Measurements from ENCODE around the gene SHLD1. TPM values are rescaled to one million over a fixed set of nuclear protein-coding genes. Genes with fewer than 3 reads are reported as not detected.
"Not testable (repeated sequence)": the region's sequence is repeated elsewhere in the genome, so short reads cannot be mapped to it uniquely, and the experiment has no call there.

The SHLD1 gene
- total RNA-seq, 1 donor from 2014 or later, result 4.1 TPM

DNA sequence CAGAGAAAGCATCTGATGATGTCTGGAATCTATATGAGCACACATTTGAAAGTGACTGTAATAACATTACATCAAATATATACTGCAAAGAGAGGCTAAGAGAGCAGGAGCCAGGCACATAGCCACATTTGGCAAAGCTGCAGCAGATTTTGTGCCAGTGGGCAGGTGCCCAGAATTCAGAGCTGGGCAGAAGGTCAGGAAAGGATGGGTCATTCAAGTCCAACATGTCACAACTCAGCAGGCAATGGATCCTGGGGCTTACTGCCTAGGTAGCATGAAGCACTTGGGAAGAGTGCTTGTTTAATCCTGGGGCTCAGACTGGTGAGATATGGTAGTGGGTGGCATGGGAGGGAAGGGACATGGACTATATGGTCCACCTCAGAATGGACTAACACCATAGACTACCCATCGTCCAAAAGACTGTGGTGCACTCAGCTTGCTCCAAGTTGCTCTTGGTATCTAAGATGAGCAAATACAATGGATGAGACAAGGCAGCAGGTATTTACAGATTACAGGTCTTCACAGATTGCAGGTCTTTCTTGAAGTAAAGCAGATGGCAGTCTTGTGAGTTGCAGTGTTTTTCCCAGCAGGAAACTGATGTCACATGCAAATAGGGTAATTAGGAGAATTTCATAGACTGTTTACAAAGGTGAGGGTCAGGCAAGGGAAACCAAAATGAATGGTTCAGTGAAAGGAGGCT, 31.2 kb upstream of the SHLD1 start:
- no peak for DNase-seq (ENCODE audit: extremely low spot score, unreplicated experiment)
- Mint-ChIP-seq H3K27me3 (ENCODE audit: unreplicated experiment) (peaks cover 17% of the 10 kb centered on the region), H3K27ac (ENCODE audit: unreplicated experiment) (no peak overlapping the region), H3K4me3 (ENCODE audit: unreplicated experiment) (no peak overlapping the region), H3K9me3 (ENCODE audit: unreplicated experiment) (peaks cover 9% of the 10 kb centered on the region), H3K36me3 (ENCODE audit: unreplicated experiment) (no peaks in the 10 kb centered on the region), H3K4me1 (ENCODE audit: unreplicated experiment) (no peaks in the 10 kb centered on the region)
- TF ChIP-seq, protein P1, sequence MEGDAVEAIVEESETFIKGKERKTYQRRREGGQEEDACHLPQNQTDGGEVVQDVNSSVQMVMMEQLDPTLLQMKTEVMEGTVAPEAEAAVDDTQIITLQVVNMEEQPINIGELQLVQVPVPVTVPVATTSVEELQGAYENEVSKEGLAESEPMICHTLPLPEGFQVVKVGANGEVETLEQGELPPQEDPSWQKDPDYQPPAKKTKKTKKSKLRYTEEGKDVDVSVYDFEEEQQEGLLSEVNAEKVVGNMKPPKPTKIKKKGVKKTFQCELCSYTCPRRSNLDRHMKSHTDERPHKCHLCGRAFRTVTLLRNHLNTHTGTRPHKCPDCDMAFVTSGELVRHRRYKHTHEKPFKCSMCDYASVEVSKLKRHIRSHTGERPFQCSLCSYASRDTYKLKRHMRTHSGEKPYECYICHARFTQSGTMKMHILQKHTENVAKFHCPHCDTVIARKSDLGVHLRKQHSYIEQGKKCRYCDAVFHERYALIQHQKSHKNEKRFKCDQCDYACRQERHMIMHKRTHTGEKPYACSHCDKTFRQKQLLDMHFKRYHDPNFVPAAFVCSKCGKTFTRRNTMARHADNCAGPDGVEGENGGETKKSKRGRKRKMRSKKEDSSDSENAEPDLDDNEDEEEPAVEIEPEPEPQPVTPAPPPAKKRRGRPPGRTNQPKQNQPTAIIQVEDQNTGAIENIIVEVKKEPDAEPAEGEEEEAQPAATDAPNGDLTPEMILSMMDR (IDR thresholded peaks at IDR 0.05), result no peak

DNA sequence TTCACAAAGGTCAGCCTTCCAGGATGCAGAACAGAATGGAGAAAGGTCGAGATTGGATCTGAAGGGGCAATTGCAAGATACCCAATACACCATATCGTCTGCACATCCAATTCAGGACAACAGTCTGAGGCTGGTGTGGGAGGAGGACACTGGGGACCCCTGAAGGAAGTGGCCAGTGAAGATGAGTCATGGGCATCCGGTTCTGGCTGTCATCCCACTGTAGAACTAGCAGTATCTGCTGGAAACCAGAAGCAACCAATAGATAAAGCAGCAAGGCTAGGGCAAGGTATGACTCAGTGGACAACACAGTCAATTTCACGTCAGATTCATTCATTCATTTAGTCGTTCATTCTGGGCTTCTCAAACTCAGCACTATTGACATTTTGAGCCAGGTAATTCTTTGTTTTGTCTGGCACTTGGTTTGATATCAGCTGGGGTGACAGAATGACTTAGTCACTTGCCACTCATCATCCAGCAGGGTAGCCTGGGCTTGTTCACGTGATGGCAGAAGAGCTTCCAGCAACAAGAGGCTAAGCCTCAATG, 30.3 kb upstream of the SHLD1 start:
- Mint-ChIP-seq H3K27ac (ENCODE audit: unreplicated experiment) (no peak overlapping the region), H3K9me3 (ENCODE audit: unreplicated experiment) (peaks cover 9% of the 10 kb centered on the region), H3K4me3 (ENCODE audit: unreplicated experiment) (no peak overlapping the region), H3K27me3 (ENCODE audit: unreplicated experiment) (peaks cover 17% of the 10 kb centered on the region), H3K4me1 (ENCODE audit: unreplicated experiment) (peaks cover 7% of the 10 kb centered on the region), H3K36me3 (ENCODE audit: unreplicated experiment) (no peaks in the 10 kb centered on the region)
- TF ChIP-seq, protein P1 (IDR thresholded peaks at IDR 0.05), result no peak
- no peak for DNase-seq (ENCODE audit: extremely low spot score, unreplicated experiment)

DNA sequence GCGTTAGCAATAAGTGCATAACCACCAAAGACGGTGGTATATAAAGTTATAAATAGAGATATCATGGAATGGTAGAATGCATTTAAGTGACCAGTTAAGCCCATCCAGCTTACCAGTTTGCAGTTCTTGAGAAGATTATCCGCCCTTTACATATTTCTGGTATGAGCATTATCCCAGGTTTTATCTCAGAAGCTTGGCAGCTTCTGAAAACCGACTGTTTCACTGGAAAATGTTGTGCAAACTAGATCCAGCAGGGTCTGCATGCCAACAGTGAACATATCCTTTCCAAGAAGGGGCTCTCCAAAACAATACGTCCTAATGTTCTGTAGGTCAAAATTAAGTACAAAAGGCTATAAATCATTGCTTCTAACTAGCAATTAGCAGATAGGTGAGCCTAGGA, 29.5 kb upstream of the SHLD1 start:
- no peaks in the 10 kb centered on the region for H3K36me3 Mint-ChIP-seq (ENCODE audit: unreplicated experiment)
- H3K4me1 Mint-ChIP-seq (ENCODE audit: unreplicated experiment), result peaks cover 11% of the 10 kb centered on the region
- H3K4me3 Mint-ChIP-seq (ENCODE audit: unreplicated experiment), result no peak overlapping the region
- DNase-seq (ENCODE audit: extremely low spot score, unreplicated experiment), result no peak
- peaks cover 3% of the 10 kb centered on the region for H3K9me3 Mint-ChIP-seq (ENCODE audit: unreplicated experiment)
- H3K27ac Mint-ChIP-seq (ENCODE audit: unreplicated experiment), result no peak overlapping the region
- TF ChIP-seq, protein P1 (IDR thresholded peaks at IDR 0.05), result no peak
- H3K27me3 Mint-ChIP-seq (ENCODE audit: unreplicated experiment), result peaks cover 16% of the 10 kb centered on the region

DNA sequence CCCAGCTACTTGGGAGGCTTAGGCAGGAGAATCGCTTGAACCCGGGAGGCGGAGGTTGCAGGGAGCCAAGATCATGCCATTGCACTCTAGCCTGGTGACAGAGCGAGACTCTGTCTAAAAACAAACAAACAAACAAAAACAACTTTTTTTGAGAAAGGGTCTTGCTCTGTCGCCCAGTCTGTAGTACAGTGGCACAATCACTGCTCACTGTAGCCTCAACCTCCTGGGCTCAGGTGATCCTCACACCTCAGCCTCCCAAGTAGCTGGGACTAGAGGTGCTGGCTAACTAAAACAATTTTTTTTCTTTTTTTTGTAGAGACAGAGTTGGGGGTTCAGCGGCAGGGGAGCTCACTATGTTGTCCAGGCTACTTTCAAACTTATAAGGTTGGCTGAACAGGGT, 28.8 kb upstream of the SHLD1 start:
- not testable (repeated sequence) for DNase-seq (ENCODE audit: extremely low spot score, unreplicated experiment); H3K4me3 Mint-ChIP-seq (ENCODE audit: unreplicated experiment); H3K36me3 Mint-ChIP-seq (ENCODE audit: unreplicated experiment); H3K27me3 Mint-ChIP-seq (ENCODE audit: unreplicated experiment); H3K9me3 Mint-ChIP-seq (ENCODE audit: unreplicated experiment); H3K27ac Mint-ChIP-seq (ENCODE audit: unreplicated experiment)
- peaks cover 11% of the 10 kb centered on the region for H3K4me1 Mint-ChIP-seq (ENCODE audit: unreplicated experiment)

DNA sequence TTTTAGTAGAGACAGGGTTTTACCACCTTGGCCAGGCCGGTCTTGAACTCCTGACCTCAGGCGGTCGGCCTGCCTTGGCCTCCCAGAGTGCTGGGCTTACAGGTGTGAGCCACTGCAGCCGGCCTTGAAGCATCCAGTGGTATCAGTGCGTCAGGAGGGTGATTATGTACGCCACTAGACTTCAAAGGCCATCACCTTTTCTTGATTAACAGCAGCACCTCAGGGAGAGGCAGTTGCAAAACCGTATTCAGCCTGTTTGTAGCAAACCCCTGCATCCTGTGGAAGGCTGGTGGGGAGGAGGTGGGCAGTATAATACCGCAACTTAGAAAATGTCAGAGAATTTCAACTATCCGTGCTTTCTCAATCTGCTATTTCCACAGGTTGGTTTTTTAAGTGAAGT, 27.3 kb upstream of the SHLD1 start:
- no peak for DNase-seq (ENCODE audit: extremely low spot score, unreplicated experiment)
- Mint-ChIP-seq H3K4me1 (ENCODE audit: unreplicated experiment) (peaks cover 11% of the 10 kb centered on the region), H3K27me3 (ENCODE audit: unreplicated experiment) (peaks cover 18% of the 10 kb centered on the region), H3K27ac (ENCODE audit: unreplicated experiment) (no peak overlapping the region), H3K36me3 (ENCODE audit: unreplicated experiment) (no peaks in the 10 kb centered on the region), H3K4me3 (ENCODE audit: unreplicated experiment) (no peak overlapping the region), H3K9me3 (ENCODE audit: unreplicated experiment) (peaks cover 7% of the 10 kb centered on the region)
- TF ChIP-seq, protein P1 (IDR thresholded peaks at IDR 0.05), result no peak

DNA sequence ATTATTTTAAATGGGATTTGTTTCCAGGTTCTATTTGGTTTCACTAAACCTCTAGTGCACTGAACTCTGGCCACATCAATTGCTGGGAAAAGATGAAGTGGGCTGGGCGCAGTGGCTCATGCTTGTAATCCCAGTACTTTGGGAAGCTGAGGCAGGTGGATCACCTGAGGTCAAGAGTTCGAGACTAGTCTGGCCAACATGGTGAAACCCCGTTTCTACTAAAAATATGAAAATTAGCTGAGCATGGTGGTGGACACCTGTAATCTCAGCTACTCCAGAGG, 25.1 kb upstream of the SHLD1 start:
- H3K4me3 Mint-ChIP-seq (ENCODE audit: unreplicated experiment); H3K9me3 Mint-ChIP-seq (ENCODE audit: unreplicated experiment); H3K27ac Mint-ChIP-seq (ENCODE audit: unreplicated experiment); H3K36me3 Mint-ChIP-seq (ENCODE audit: unreplicated experiment); DNase-seq (ENCODE audit: extremely low spot score, unreplicated experiment): not testable (repeated sequence)
- H3K4me1 Mint-ChIP-seq (ENCODE audit: unreplicated experiment), result peaks cover 27% of the 10 kb centered on the region
- peaks cover 16% of the 10 kb centered on the region for H3K27me3 Mint-ChIP-seq (ENCODE audit: unreplicated experiment)
